Activated CD4-positive, alpha-beta T cell treated with anti-CD3 and anti-CD28 coated beads, Interleukin-2, amount 10 ng/mL, durations not matched to agents 24 days and 14 days (primary cell): ENCODE measurements around the gene ITGB1BP1. TPM values are rescaled to one million over a fixed set of nuclear protein-coding genes. Genes with fewer than 3 reads are reported as not detected.
A peak's percentile ranks its signal among the peaks of the same experiment; 100 is the strongest.

Experiments
- DNase-seq: peaks from one replicate; pipeline ENCODE4 v3.0.0; 2022
- H3K27ac Mint-ChIP-seq: one replicate; pipeline ENCODE4 v1.8.0; 2022; ENCODE audit warnings: mild to moderate bottlenecking, mixed read lengths
- H3K27me3 Mint-ChIP-seq: one replicate; pipeline ENCODE4 v1.8.0; 2022; ENCODE audit warnings: mixed read lengths
- H3K36me3 Mint-ChIP-seq: one replicate; pipeline ENCODE4 v1.8.0; 2022; ENCODE audit warnings: low read depth, mild to moderate bottlenecking, mixed read lengths
- H3K4me1 Mint-ChIP-seq: one replicate; pipeline ENCODE4 v1.8.0; 2021; ENCODE audit warnings: mixed read lengths
- H3K4me3 Mint-ChIP-seq: one replicate; pipeline ENCODE4 v1.8.0; 2022; ENCODE audit warnings: mild to moderate bottlenecking, moderate library complexity, mixed read lengths
- H3K9me3 Mint-ChIP-seq: one replicate; pipeline ENCODE4 v1.8.0; 2021; ENCODE audit warnings: mixed read lengths
- intact Hi-C: fragments of 100-400 bp; cut with micrococcal nuclease; formaldehyde crosslinking; loops from one replicate; pipeline ENCODE4 v1.15.1; 2023
- total RNA-seq: library from RNA; stranded (reverse); gene quantifications from 2 replicates; pipeline ENCODE4 v1.2.3, GENCODE V29; 2022

The ITGB1BP1 gene
- 121 and 131 TPM in 2 replicates for total RNA-seq

GRCh38 chr2:9423100-9423921 is at the start of gene ITGB1BP1, which contains the start of gene CPSF3:
Gene ITGB1BP1, minus strand, starts transcription at chr2:9423528. Its CDS starts 4,831 bp downstream, at chr2:9418697.
Gene CPSF3, plus strand, starts transcription at chr2:9423654. Its CDS starts 120 bp downstream, at chr2:9423774.
- H3K27ac Mint-ChIP-seq = peak within 1 kb of the TSS; percentile 94
- H3K27me3 Mint-ChIP-seq = no peaks in the 10 kb centered on the region
- H3K4me1 Mint-ChIP-seq = peaks cover 34% of the 10 kb centered on the region
- intact Hi-C loops = loop anchor here (1.0 to 5.0 kb wide), 9 partner anchors 49 to 1389 kb away; partner anchors contain the start of genes ODC1, PDIA6, RRM2 and TAF1B
- no peaks in the 10 kb centered on the region for H3K9me3 Mint-ChIP-seq
- H3K4me3 Mint-ChIP-seq = no peak within 1 kb of the TSS
- peak; percentile 99 for DNase-seq
- H3K36me3 Mint-ChIP-seq = peaks cover 20% of the 10 kb centered on the region

GRCh38 chr2:9472511-9472910 is 49.2 kb upstream of the ITGB1BP1 start:
- peak overlapping the region; percentile 14 for H3K27ac Mint-ChIP-seq
- H3K9me3 Mint-ChIP-seq = no peaks in the 10 kb centered on the region
- H3K27me3 Mint-ChIP-seq = no peaks in the 10 kb centered on the region
- H3K4me1 Mint-ChIP-seq = peaks cover 22% of the 10 kb centered on the region
- H3K36me3 Mint-ChIP-seq = peaks cover 50% of the 10 kb centered on the region
- DNase-seq = no peak
- intact Hi-C loops = loop anchor here (2.0 to 5.0 kb wide), 3 partner anchors 50 to 330 kb away; partner anchors contain the start of genes CPSF3, ITGB1BP1 and YWHAQ
- H3K4me3 Mint-ChIP-seq = no peak overlapping the region

- H3K27ac Mint-ChIP-seq = no peak overlapping the region
- H3K27me3 Mint-ChIP-seq = no peaks in the 10 kb centered on the region
- no peak overlapping the region for H3K4me3 Mint-ChIP-seq
- no peaks in the 10 kb centered on the region for H3K9me3 Mint-ChIP-seq
- no peak for DNase-seq
- H3K4me1 Mint-ChIP-seq = peaks cover 10% of the 10 kb centered on the region
- peaks cover 42% of the 10 kb centered on the region for H3K36me3 Mint-ChIP-seq
- intact Hi-C loops = loop anchor here (5.0 kb wide), 2 partner anchors 161 to 329 kb away; partner anchors contain the start of gene YWHAQ
Measured at GRCh38 chr2:9471206-9471605, 47.9 kb upstream of the ITGB1BP1 start.

GRCh38 chr2:9467687-9468086 is 44.4 kb upstream of the ITGB1BP1 start:
- H3K27me3 Mint-ChIP-seq = no peaks in the 10 kb centered on the region
- no peak overlapping the region for H3K4me3 Mint-ChIP-seq

GRCh38 chr2:9466147-9466683 is 42.9 kb upstream of the ITGB1BP1 start:
- no peak for DNase-seq
- H3K27me3 Mint-ChIP-seq = no peaks in the 10 kb centered on the region
- intact Hi-C loops = no loop called here
- no peaks in the 10 kb centered on the region for H3K9me3 Mint-ChIP-seq
- H3K4me3 Mint-ChIP-seq = no peak overlapping the region
- H3K27ac Mint-ChIP-seq = no peak overlapping the region
- H3K4me1 Mint-ChIP-seq = peaks cover 8% of the 10 kb centered on the region
- peaks cover 35% of the 10 kb centered on the region for H3K36me3 Mint-ChIP-seq

More at GRCh38 chr2:9467687-9468086, 44.4 kb upstream of the ITGB1BP1 start:
- Mint-ChIP-seq H3K36me3 (peaks cover 42% of the 10 kb centered on the region), H3K27ac (no peak overlapping the region), H3K9me3 (no peaks in the 10 kb centered on the region), H3K4me1 (peaks cover 8% of the 10 kb centered on the region)
- no peak for DNase-seq
- intact Hi-C loops = no loop called here

GRCh38 chr2:9465170-9465569 is 41.8 kb upstream of the ITGB1BP1 start:
- no peaks in the 10 kb centered on the region for H3K9me3 Mint-ChIP-seq
- peaks cover 34% of the 10 kb centered on the region for H3K36me3 Mint-ChIP-seq
- no peaks in the 10 kb centered on the region for H3K27me3 Mint-ChIP-seq
- peaks cover 8% of the 10 kb centered on the region for H3K4me1 Mint-ChIP-seq
- no peak overlapping the region for H3K27ac Mint-ChIP-seq
- intact Hi-C loops = no loop called here
- no peak overlapping the region for H3K4me3 Mint-ChIP-seq
- DNase-seq = no peak

GRCh38 chr2:9463698-9464034 is 40.3 kb upstream of the ITGB1BP1 start:
- Mint-ChIP-seq H3K4me3 (no peak overlapping the region), H3K36me3 (peaks cover 38% of the 10 kb centered on the region), H3K9me3 (no peaks in the 10 kb centered on the region), H3K27me3 (no peaks in the 10 kb centered on the region), H3K4me1 (peaks cover 8% of the 10 kb centered on the region), H3K27ac (no peak overlapping the region)
- intact Hi-C loops = no loop called here
- no peak for DNase-seq

- Mint-ChIP-seq H3K36me3 (peaks cover 39% of the 10 kb centered on the region), H3K27me3 (no peaks in the 10 kb centered on the region), H3K27ac (peak overlapping the region; percentile 49), H3K4me3 (no peak overlapping the region), H3K9me3 (no peaks in the 10 kb centered on the region), H3K4me1 (peaks cover 8% of the 10 kb centered on the region)
- intact Hi-C loops = no loop called here
- DNase-seq = no peak
Measured at GRCh38 chr2:9462886-9463697, 39.8 kb upstream of the ITGB1BP1 start.

- intact Hi-C loops = no loop called here
- Mint-ChIP-seq H3K27ac (no peak overlapping the region), H3K27me3 (no peaks in the 10 kb centered on the region), H3K9me3 (no peaks in the 10 kb centered on the region), H3K4me3 (no peak overlapping the region), H3K4me1 (peaks cover 8% of the 10 kb centered on the region), H3K36me3 (peaks cover 44% of the 10 kb centered on the region)
- DNase-seq = no peak
Measured at GRCh38 chr2:9462313-9462712, 39.0 kb upstream of the ITGB1BP1 start.

GRCh38 chr2:9461079-9461478 is 37.8 kb upstream of the ITGB1BP1 start:
- no peak overlapping the region for H3K27ac Mint-ChIP-seq
- H3K4me3 Mint-ChIP-seq = no peak overlapping the region
- no peaks in the 10 kb centered on the region for H3K27me3 Mint-ChIP-seq
- no peak for DNase-seq
- intact Hi-C loops = no loop called here
- peaks cover 8% of the 10 kb centered on the region for H3K4me1 Mint-ChIP-seq
- H3K9me3 Mint-ChIP-seq = no peaks in the 10 kb centered on the region
- peaks cover 49% of the 10 kb centered on the region for H3K36me3 Mint-ChIP-seq

GRCh38 chr2:9460441-9461017 is 37.2 kb upstream of the ITGB1BP1 start:
- peaks cover 46% of the 10 kb centered on the region for H3K36me3 Mint-ChIP-seq

GRCh38 chr2:9451231-9451630 is 27.9 kb upstream of the ITGB1BP1 start:
- H3K4me1 Mint-ChIP-seq = no peaks in the 10 kb centered on the region
- intact Hi-C loops = no loop called here
- no peaks in the 10 kb centered on the region for H3K27me3 Mint-ChIP-seq
- H3K4me3 Mint-ChIP-seq = no peak overlapping the region
- peaks cover 42% of the 10 kb centered on the region for H3K36me3 Mint-ChIP-seq
- H3K9me3 Mint-ChIP-seq = no peaks in the 10 kb centered on the region
- no peak overlapping the region for H3K27ac Mint-ChIP-seq
- no peak for DNase-seq

More at GRCh38 chr2:9460441-9461017, 37.2 kb upstream of the ITGB1BP1 start:
- Mint-ChIP-seq H3K9me3 (no peaks in the 10 kb centered on the region), H3K27me3 (no peaks in the 10 kb centered on the region), H3K4me1 (peaks cover 5% of the 10 kb centered on the region), H3K4me3 (no peak overlapping the region), H3K27ac (no peak overlapping the region)
- intact Hi-C loops = no loop called here
- no peak for DNase-seq

GRCh38 chr2:9445089-9445488 is 21.8 kb upstream of the ITGB1BP1 start:
- no peak for DNase-seq
- intact Hi-C loops = no loop called here
- H3K4me1 Mint-ChIP-seq = peaks cover 9% of the 10 kb centered on the region
- H3K27me3 Mint-ChIP-seq = no peaks in the 10 kb centered on the region
- H3K36me3 Mint-ChIP-seq = peaks cover 48% of the 10 kb centered on the region
- peak overlapping the region; percentile 57 for H3K27ac Mint-ChIP-seq
- no peak overlapping the region for H3K4me3 Mint-ChIP-seq
- no peaks in the 10 kb centered on the region for H3K9me3 Mint-ChIP-seq
